HuH-7 (cell line): Measurements from ENCODE around the gene SRGAP2B.
"Not testable (repeated sequence)": the region's sequence is repeated elsewhere in the genome, so short reads cannot be mapped to it uniquely, and the experiment has no call there.

ENCODE experiments used
- DNase-seq: peaks from one replicate; pipeline ENCODE4 v3.0.0; 2011; ENCODE audit warnings: low spot score

The SRGAP2B gene

GRCh38 chr1:145095284-145096057, at the start of gene SRGAP2B, which contains the start of gene FAM72D:
TSS of gene SRGAP2B (minus strand) at chr1:145095328. CDS start at chr1:145092901, 2,427 bp downstream.
TSS of gene FAM72D (plus strand) at chr1:145095974. CDS start at chr1:145096848, 874 bp downstream.
- not testable (repeated sequence) for DNase-seq

GRCh38 chr1:145144264-145144913, 49.3 kb upstream of the SRGAP2B start:
- not testable (repeated sequence) for DNase-seq

- not testable (repeated sequence) for DNase-seq
These were observed 45.4 kb upstream of the SRGAP2B start for GRCh38 chr1:145140549-145140948.

- not testable (repeated sequence) for DNase-seq
These were observed 39.3 kb upstream of the SRGAP2B start for GRCh38 chr1:145134476-145134875.

GRCh38 chr1:145128697-145129469, 33.8 kb upstream of the SRGAP2B start:
- not testable (repeated sequence) for DNase-seq

- not testable (repeated sequence) for DNase-seq
These were observed 32.0 kb upstream of the SRGAP2B start for GRCh38 chr1:145127144-145127543.

- DNase-seq, result not testable (repeated sequence)
These were observed 30.0 kb upstream of the SRGAP2B start for GRCh38 chr1:145125112-145125511.

- not testable (repeated sequence) for DNase-seq
These were observed 29.0 kb upstream of the SRGAP2B start for GRCh38 chr1:145123992-145124641.

GRCh38 chr1:145123062-145123395, 27.9 kb upstream of the SRGAP2B start:
- not testable (repeated sequence) for DNase-seq

GRCh38 chr1:145122344-145123061, 27.4 kb upstream of the SRGAP2B start:
- not testable (repeated sequence) for DNase-seq

GRCh38 chr1:145119842-145120241, 24.7 kb upstream of the SRGAP2B start:
- not testable (repeated sequence) for DNase-seq

GRCh38 chr1:145115587-145116493, 20.7 kb upstream of the SRGAP2B start:
- not testable (repeated sequence) for DNase-seq

GRCh38 chr1:145114560-145115057, 19.5 kb upstream of the SRGAP2B start:
- not testable (repeated sequence) for DNase-seq

GRCh38 chr1:145112703-145113102, 17.6 kb upstream of the SRGAP2B start:
- DNase-seq, result not testable (repeated sequence)

GRCh38 chr1:145111674-145112073, 16.5 kb upstream of the SRGAP2B start:
- not testable (repeated sequence) for DNase-seq

- DNase-seq, result not testable (repeated sequence)
These were observed 8.2 kb upstream of the SRGAP2B start for GRCh38 chr1:145103294-145103693.

- DNase-seq, result not testable (repeated sequence)
These were observed 6.6 kb upstream of the SRGAP2B start for GRCh38 chr1:145101725-145102124.

GRCh38 chr1:145094655-145095211, 395 bp downstream of the SRGAP2B start:
- DNase-seq, result not testable (repeated sequence)

GRCh38 chr1:145093517-145094149, 1.5 kb downstream of the SRGAP2B start:
- DNase-seq, result not testable (repeated sequence)
